HL-60 (cell line): ENCODE measurements around the gene PTPRN.

Experiments
- DNase-seq, 2 experiments: peaks; one replicate each; pipeline ENCODE4 v3.0.0-alpha.2; 2010 to 2020; ENCODE audit warnings: low read depth in 1 of 2, low spot score in 1 of 2
- H3K27ac ChIP-seq: fragments of 250-450 bp; sonication (Bioruptor Pico); replicated peaks from 2 replicates; pipeline ENCODE4 v1.5.1; 2020; ENCODE audit warnings: mild to moderate bottlenecking, moderate library complexity
- H3K27me3 ChIP-seq: fragments of 250-450 bp; sonication (Bioruptor Pico); 2 replicates; pipeline ENCODE4 v1.5.1; 2021; ENCODE audit warnings: mild to moderate bottlenecking, moderate library complexity; ENCODE audit not compliant: insufficient read depth, poor library complexity, severe bottlenecking
- H3K4me3 ChIP-seq: replicated peaks from 2 replicates; pipeline ENCODE4 v1.5.1; 2011; ENCODE audit warnings: mild to moderate bottlenecking, control low read depth, low read length; ENCODE audit not compliant: insufficient read depth
- CTCF ChIP-seq: IDR thresholded peaks from one replicate; pipeline ENCODE4 v1.5.1; 2011; ENCODE audit warnings: low read length, control low read depth, inconsistent platforms; ENCODE audit not compliant: insufficient read depth
- GABPA ChIP-seq: IDR thresholded peaks from 2 replicates; pipeline ENCODE4 v1.6.1; 2012; ENCODE audit warnings: low read depth
- POLR2AphosphoS5 ChIP-seq: IDR thresholded peaks from 2 replicates; pipeline ENCODE4 v1.6.1; 2012; ENCODE audit warnings: low read depth
- REST ChIP-seq: IDR thresholded peaks from 2 replicates; pipeline ENCODE4 v1.6.1; 2012; ENCODE audit warnings: low read depth; ENCODE audit not compliant: insufficient replicate concordance
- SPI1 ChIP-seq: IDR thresholded peaks from 2 replicates; pipeline ENCODE4 v1.6.1; 2012; ENCODE audit warnings: low read depth, mild to moderate bottlenecking, borderline replicate concordance

PTPRN gene

DNA sequence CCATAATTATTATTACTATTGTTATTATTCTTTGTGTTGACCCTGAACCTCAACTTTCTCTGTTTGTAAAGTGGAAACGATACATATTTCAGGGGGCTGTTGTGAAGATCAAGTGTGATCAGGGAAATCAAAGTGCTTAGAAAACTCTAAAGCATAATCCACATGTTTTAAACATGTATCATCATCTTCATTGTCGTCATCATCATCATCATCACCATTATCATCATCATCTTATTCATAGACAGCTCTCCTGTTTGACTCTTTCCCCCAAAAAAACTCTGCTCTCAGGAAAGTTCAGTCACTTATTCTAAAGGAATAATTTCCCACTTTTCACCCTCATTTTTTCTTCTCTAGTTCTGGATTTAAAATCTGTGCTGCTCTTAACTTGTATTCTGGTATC lies 5.0 kb downstream of the PTPRN start:
- Histone ChIP-seq H3K27me3 (peaks cover 14% of the 10 kb centered on the region), H3K27ac (no peak overlapping the region), H3K4me3 (no peak overlapping the region)
- TF ChIP-seq REST (no peak), GABPA (no peak), SPI1 (no peak), POLR2AphosphoS5 (no peak), CTCF (no peak)
- DNase-seq = no peak

DNA sequence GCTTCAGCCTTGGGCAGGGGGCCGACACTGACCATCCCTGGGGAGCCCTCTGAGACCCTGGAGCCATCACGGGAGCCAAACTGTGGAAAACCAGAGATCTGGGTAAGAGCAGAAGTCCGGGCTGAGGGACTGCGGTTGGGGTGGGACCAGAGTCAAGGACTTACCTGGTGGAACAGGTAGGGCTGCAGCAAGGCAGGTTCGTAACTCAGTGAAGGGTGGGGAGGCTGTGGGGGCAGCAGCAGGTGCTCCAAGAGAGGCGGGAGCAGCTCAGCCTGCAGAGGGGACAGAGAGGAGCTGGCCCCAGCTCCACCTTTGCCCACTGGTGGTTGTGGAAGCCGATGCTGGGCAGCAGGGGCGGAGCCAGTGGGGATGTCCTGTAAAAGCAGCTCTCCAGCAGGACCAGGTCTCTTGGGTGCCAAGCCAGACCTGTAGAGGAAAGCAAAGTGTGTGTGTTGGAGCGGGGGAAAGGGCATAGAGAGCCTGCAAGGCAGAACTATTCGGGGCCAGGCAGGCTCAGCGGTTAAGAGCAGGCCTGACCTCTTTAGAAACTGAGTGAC lies 6.7 kb downstream of the PTPRN start:
- Histone ChIP-seq H3K27ac (no peak overlapping the region), H3K27me3 (peaks cover 21% of the 10 kb centered on the region), H3K4me3 (no peak overlapping the region)
- TF ChIP-seq GABPA = no peak
- no peak for TF ChIP-seq SPI1
- no peak for TF ChIP-seq REST
- no peak for TF ChIP-seq POLR2AphosphoS5
- no peak for TF ChIP-seq CTCF
- no peak for DNase-seq

DNA sequence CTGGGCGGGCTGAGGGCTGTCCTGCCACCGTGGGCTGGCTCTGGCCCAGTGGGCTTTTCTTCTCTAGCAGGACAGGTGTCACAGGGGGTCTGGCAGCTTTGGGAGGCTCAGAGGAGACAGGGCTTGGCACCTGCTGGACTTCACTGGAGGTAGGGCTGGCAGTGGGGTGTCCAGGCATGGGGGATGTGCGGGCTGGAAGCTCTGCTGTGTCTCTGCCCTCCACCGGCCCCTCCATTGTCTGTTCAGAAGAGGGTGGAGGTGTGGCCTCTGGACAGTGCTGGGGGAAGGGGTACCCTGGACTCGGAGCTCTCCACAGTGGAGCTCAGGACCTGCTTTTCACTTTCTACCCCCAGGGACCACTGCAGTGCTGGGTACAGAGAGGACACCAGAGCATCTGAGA lies 9.2 kb downstream of the PTPRN start:
- no peak for DNase-seq
- Histone ChIP-seq H3K27ac (no peak overlapping the region), H3K27me3 (peaks cover 29% of the 10 kb centered on the region), H3K4me3 (no peak overlapping the region)
- TF ChIP-seq GABPA (no peak), REST (no peak), CTCF (no peak), POLR2AphosphoS5 (no peak), SPI1 (no peak)
